Liver (tissue), 9 donors: Measurements from ENCODE around the gene ACTL7B. TPM values are rescaled to one million over a fixed set of nuclear protein-coding genes. Genes with fewer than 3 reads are reported as not detected.

Experiments
- DNase-seq: peaks from one replicate; pipeline ENCODE4 v3.0.0-alpha.2; 2017; ENCODE audit warnings: low spot score
- H3K27ac ChIP-seq, 2 donors: one replicate each; pipeline ENCODE4 v1.7.0; 2013; ENCODE audit warnings: inconsistent platforms in 2 of 2, low read length in 2 of 2, control low read depth in 1 of 2, low read depth in 1 of 2, mild to moderate bottlenecking in 1 of 2
- H3K27me3 ChIP-seq, 4 donors: one replicate each; pipeline versions ENCODE4 v1.6.1 to v1.7.0; 2013; ENCODE audit warnings: low read length in 3 of 4, inconsistent platforms in 1 of 4, mild to moderate bottlenecking in 1 of 4, moderate library complexity in 1 of 4; ENCODE audit not compliant: control insufficient read depth in 4 of 4, insufficient read depth in 4 of 4
- H3K36me3 ChIP-seq, 4 donors: one replicate each; pipeline versions ENCODE4 v1.6.1 to v1.7.0; 2013; ENCODE audit warnings: low read length in 3 of 4, mild to moderate bottlenecking in 3 of 4, low read depth in 1 of 4, moderate library complexity in 1 of 4; ENCODE audit not compliant: control insufficient read depth in 4 of 4, insufficient read depth in 3 of 4
- H3K4me1 ChIP-seq, 4 donors: one replicate each; pipeline versions ENCODE4 v1.6.1 to v1.7.0; 2013; ENCODE audit warnings: low read length in 3 of 4, mild to moderate bottlenecking in 3 of 4, moderate library complexity in 1 of 4; ENCODE audit not compliant: control insufficient read depth in 4 of 4, insufficient read depth in 4 of 4
- H3K4me3 ChIP-seq, 3 donors: one replicate each; pipeline versions ENCODE4 v1.6.1 to v1.7.0; 2013; ENCODE audit warnings: low read length in 3 of 3, control low read depth in 1 of 3, low read depth in 1 of 3, mild to moderate bottlenecking in 1 of 3
- H3K9ac ChIP-seq, 2 donors: one replicate each; pipeline ENCODE4 v1.7.0; 2013; ENCODE audit warnings: low read length in 2 of 2, mild to moderate bottlenecking in 2 of 2, moderate library complexity in 2 of 2, control low read depth in 1 of 2, low read depth in 1 of 2
- H3K9me3 ChIP-seq, 4 donors: one replicate each; pipeline versions ENCODE4 v1.6.1 to v1.7.0; 2013; ENCODE audit warnings: low read length in 3 of 4; ENCODE audit not compliant: control insufficient read depth in 4 of 4
- EGR1 ChIP-seq, 2 donors: IDR thresholded peaks; 2 replicates each; pipeline ENCODE4 v1.6.1; 2016 to 2018; ENCODE audit warnings: antibody characterized with exemption in 2 of 2, low read depth in 2 of 2
- FOXA1 ChIP-seq: IDR thresholded peaks from 2 replicates; pipeline ENCODE4 v1.6.1; 2016; ENCODE audit warnings: antibody characterized with exemption
- FOXA2 ChIP-seq: IDR thresholded peaks from 2 replicates; pipeline ENCODE4 v1.6.1; 2016; ENCODE audit warnings: antibody characterized with exemption
- GABPA ChIP-seq, 2 donors: IDR thresholded peaks in 1 of 2; conservative IDR thresholded peaks in 1 of 2; 2 replicates each; pipeline ENCODE4 v1.6.1; 2016; ENCODE audit warnings: antibody characterized with exemption in 2 of 2, mild to moderate bottlenecking in 1 of 2, moderate library complexity in 1 of 2
- HNF4A ChIP-seq, 2 donors: conservative IDR thresholded peaks; 2 replicates each; pipeline ENCODE4 v1.6.1; 2016; ENCODE audit warnings: antibody characterized with exemption in 2 of 2, mild to moderate bottlenecking in 2 of 2
- HNF4G ChIP-seq: IDR thresholded peaks from 2 replicates; pipeline ENCODE4 v1.6.1; 2016; ENCODE audit warnings: antibody characterized with exemption
- JUND ChIP-seq, 2 donors: IDR thresholded peaks; 2 replicates each; pipeline ENCODE4 v1.6.1; 2016; ENCODE audit warnings: antibody characterized with exemption in 2 of 2
- NR2F2 ChIP-seq: IDR thresholded peaks from 2 replicates; pipeline ENCODE4 v1.6.1; 2016; ENCODE audit warnings: antibody characterized with exemption
- RAD21 ChIP-seq, 2 donors: IDR thresholded peaks; 2 replicates each; pipeline ENCODE4 v1.6.1; 2016; ENCODE audit warnings: antibody characterized with exemption in 2 of 2, mild to moderate bottlenecking in 2 of 2
- RXRA ChIP-seq, 2 donors: IDR thresholded peaks; 2 replicates each; pipeline ENCODE4 v1.6.1; 2017 to 2018; ENCODE audit warnings: antibody characterized with exemption in 2 of 2, mild to moderate bottlenecking in 1 of 2
- SP1 ChIP-seq: IDR thresholded peaks from 2 replicates; pipeline ENCODE4 v1.6.1; 2018; ENCODE audit warnings: antibody characterized with exemption, mild to moderate bottlenecking
- TAF1 ChIP-seq: conservative IDR thresholded peaks from 2 replicates; pipeline ENCODE4 v1.6.1; 2016; ENCODE audit warnings: antibody characterized with exemption, mild to moderate bottlenecking
- YY1 ChIP-seq: IDR thresholded peaks from 2 replicates; pipeline ENCODE4 v1.6.1; 2016; ENCODE audit warnings: antibody characterized with exemption, mild to moderate bottlenecking
- WGBS: extraction: QIAGEN DNeasy Blood & Tissue Kit; methylation state at CpG from one replicate; pipeline ENCODE4 v1.1.7; 2013; 5-methylcytosine and 5-hydroxymethylcytosine counted together
- polyA plus RNA-seq, 2 donors: library from polyadenylated mRNA; stranded (reverse) in 1 of 2; unstranded in 1 of 2; fragments of 200-250 nt in 1 of 2; fragments of >200 nt in 1 of 2; fragmentation: Nextera tagmentation in 1 of 2; extraction: Ambion mirVana in 1 of 2; gene quantifications; one replicate each; pipeline versions ENCODE4 v1.2.1 to v1.2.3, GENCODE V29; 2013 to 2015
- total RNA-seq, 2 donors: library from RNA; depleted of rRNA; stranded (reverse); fragments of >200 nt; gene quantifications; one replicate each; pipeline ENCODE4 v1.2.3, GENCODE V29; 2014
- TF ChIP-seq, protein P1 (sequence below): IDR thresholded peaks from 2 replicates; pipeline ENCODE4 v1.6.1; 2016; ENCODE audit warnings: antibody characterized with exemption
- TF ChIP-seq, protein P2 (sequence below): IDR thresholded peaks from 2 replicates; pipeline ENCODE4 v1.6.1; 2016; ENCODE audit warnings: antibody characterized with exemption
- TF ChIP-seq, protein P3 (sequence below): IDR thresholded peaks from 2 replicates; pipeline ENCODE4 v1.6.1; 2016; ENCODE audit warnings: antibody characterized with exemption
- TF ChIP-seq, protein P4 (sequence below): IDR thresholded peaks from 2 replicates; pipeline ENCODE4 v1.6.1; 2016; ENCODE audit warnings: antibody characterized with exemption, mild to moderate bottlenecking
- TF ChIP-seq, protein P5 (sequence below): fragments of 150-350 bp; IDR thresholded peaks from 2 replicates; pipeline ENCODE4 v1.5.1; 2017; ENCODE audit warnings: improper control_type of control experiment, low read depth, low read length; ENCODE audit not compliant: missing input control
- donor health status: healthy.
- donor health status: healthy.
- donor health status: healthy.
- donor health status: healthy.
- donor health status: healthy.

Gene ACTL7B
- total and polyA plus RNA-seq, 4 donors = 0.09 TPM; not detected in 3

DNA sequence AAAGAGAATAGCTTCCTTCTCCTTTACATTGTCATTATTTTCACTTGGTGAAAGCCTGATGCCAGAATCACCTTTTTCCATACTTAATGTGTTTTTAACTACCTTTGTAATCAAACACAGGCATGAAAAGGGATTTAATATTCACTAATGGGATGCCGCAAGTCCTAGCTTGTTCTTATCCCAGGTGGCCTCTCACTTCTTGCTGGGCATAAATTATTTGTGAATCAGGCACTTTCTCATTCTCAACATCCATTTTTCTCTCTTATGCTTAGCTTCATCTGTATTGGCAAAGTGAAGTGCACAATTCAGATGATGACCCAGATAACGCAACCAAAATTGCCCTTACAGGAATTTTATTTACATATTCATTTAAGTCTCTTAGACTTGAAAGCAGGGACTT lies 10.9 kb downstream of the ACTL7B start:
- WGBS = 93% methylated on average over 2 of the region's 2 CpGs
- H3K9ac ChIP-seq = no peak overlapping the region

DNA sequence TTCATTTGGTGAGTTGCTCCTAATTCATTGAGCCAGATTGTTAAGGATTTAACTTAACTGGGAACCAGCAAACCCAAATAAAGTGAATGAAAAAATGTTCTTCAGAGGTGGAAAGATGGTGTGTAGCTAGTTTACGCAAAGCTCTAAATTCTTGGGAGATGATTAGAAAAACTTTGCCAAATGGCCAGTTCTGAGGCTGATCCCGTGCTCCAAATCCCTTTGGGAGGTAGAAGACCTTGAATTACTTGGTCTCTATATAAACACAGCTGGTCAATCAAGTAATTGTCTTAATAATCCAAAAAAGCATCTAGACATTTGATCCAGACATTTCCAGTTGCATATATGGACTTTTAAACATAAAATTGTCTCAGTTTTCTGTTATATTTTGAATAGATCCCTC lies 11.4 kb downstream of the ACTL7B start:
- Histone ChIP-seq H3K36me3 (no peaks in the 10 kb centered on the region), H3K4me3 (no peak overlapping the region), H3K27me3 (no peaks in the 10 kb centered on the region), H3K27ac (no peak overlapping the region), H3K4me1 (no peaks in the 10 kb centered on the region), H3K9ac (no peak overlapping the region), H3K9me3 (no peaks in the 10 kb centered on the region)
- no peak for DNase-seq
- 82% methylated on average over 2 of the region's 2 CpGs for WGBS
- no peak for TF ChIP-seq FOXA1
- TF ChIP-seq, protein P1, sequence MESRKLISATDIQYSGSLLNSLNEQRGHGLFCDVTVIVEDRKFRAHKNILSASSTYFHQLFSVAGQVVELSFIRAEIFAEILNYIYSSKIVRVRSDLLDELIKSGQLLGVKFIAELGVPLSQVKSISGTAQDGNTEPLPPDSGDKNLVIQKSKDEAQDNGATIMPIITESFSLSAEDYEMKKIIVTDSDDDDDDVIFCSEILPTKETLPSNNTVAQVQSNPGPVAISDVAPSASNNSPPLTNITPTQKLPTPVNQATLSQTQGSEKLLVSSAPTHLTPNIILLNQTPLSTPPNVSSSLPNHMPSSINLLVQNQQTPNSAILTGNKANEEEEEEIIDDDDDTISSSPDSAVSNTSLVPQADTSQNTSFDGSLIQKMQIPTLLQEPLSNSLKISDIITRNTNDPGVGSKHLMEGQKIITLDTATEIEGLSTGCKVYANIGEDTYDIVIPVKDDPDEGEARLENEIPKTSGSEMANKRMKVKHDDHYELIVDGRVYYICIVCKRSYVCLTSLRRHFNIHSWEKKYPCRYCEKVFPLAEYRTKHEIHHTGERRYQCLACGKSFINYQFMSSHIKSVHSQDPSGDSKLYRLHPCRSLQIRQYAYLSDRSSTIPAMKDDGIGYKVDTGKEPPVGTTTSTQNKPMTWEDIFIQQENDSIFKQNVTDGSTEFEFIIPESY = no peak
- no peak for TF ChIP-seq NR2F2
- no peak for TF ChIP-seq TAF1

More for the DNA sequence above, 10.9 kb downstream of the ACTL7B start:
- H3K4me3 ChIP-seq = no peak overlapping the region
- DNase-seq = no peak
- H3K9me3 ChIP-seq = no peaks in the 10 kb centered on the region
- no peak overlapping the region for H3K27ac ChIP-seq
- H3K36me3 ChIP-seq = no peaks in the 10 kb centered on the region
- no peak for TF ChIP-seq EGR1 (IDR thresholded peaks at IDR 0.05; ENCODE audit: low read depth in 2 of 2)
- TF ChIP-seq YY1 = no peak
- TF ChIP-seq RXRA (IDR thresholded peaks at IDR 0.05) = no peak
- TF ChIP-seq, protein P2, sequence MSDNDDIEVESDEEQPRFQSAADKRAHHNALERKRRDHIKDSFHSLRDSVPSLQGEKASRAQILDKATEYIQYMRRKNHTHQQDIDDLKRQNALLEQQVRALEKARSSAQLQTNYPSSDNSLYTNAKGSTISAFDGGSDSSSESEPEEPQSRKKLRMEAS = no peak
- TF ChIP-seq GABPA (IDR thresholded peaks at IDR 0.05 in 1 of 2, conservative IDR thresholded peaks at IDR 0.05 in 1 of 2) = no peak
- TF ChIP-seq, protein P3, sequence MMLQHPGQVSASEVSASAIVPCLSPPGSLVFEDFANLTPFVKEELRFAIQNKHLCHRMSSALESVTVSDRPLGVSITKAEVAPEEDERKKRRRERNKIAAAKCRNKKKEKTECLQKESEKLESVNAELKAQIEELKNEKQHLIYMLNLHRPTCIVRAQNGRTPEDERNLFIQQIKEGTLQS = no peak
- TF ChIP-seq TAF1 = no peak
- no peak for TF ChIP-seq HNF4A (conservative IDR thresholded peaks at IDR 0.05)
- no peak for TF ChIP-seq FOXA2
- TF ChIP-seq JUND (IDR thresholded peaks at IDR 0.05) = no peak
- TF ChIP-seq, protein P1 = no peak
- no peak for TF ChIP-seq NR2F2
- TF ChIP-seq, protein P4, sequence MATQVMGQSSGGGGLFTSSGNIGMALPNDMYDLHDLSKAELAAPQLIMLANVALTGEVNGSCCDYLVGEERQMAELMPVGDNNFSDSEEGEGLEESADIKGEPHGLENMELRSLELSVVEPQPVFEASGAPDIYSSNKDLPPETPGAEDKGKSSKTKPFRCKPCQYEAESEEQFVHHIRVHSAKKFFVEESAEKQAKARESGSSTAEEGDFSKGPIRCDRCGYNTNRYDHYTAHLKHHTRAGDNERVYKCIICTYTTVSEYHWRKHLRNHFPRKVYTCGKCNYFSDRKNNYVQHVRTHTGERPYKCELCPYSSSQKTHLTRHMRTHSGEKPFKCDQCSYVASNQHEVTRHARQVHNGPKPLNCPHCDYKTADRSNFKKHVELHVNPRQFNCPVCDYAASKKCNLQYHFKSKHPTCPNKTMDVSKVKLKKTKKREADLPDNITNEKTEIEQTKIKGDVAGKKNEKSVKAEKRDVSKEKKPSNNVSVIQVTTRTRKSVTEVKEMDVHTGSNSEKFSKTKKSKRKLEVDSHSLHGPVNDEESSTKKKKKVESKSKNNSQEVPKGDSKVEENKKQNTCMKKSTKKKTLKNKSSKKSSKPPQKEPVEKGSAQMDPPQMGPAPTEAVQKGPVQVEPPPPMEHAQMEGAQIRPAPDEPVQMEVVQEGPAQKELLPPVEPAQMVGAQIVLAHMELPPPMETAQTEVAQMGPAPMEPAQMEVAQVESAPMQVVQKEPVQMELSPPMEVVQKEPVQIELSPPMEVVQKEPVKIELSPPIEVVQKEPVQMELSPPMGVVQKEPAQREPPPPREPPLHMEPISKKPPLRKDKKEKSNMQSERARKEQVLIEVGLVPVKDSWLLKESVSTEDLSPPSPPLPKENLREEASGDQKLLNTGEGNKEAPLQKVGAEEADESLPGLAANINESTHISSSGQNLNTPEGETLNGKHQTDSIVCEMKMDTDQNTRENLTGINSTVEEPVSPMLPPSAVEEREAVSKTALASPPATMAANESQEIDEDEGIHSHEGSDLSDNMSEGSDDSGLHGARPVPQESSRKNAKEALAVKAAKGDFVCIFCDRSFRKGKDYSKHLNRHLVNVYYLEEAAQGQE = no peak
- TF ChIP-seq, protein P5, sequence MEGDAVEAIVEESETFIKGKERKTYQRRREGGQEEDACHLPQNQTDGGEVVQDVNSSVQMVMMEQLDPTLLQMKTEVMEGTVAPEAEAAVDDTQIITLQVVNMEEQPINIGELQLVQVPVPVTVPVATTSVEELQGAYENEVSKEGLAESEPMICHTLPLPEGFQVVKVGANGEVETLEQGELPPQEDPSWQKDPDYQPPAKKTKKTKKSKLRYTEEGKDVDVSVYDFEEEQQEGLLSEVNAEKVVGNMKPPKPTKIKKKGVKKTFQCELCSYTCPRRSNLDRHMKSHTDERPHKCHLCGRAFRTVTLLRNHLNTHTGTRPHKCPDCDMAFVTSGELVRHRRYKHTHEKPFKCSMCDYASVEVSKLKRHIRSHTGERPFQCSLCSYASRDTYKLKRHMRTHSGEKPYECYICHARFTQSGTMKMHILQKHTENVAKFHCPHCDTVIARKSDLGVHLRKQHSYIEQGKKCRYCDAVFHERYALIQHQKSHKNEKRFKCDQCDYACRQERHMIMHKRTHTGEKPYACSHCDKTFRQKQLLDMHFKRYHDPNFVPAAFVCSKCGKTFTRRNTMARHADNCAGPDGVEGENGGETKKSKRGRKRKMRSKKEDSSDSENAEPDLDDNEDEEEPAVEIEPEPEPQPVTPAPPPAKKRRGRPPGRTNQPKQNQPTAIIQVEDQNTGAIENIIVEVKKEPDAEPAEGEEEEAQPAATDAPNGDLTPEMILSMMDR = no peak
- TF ChIP-seq SP1 = no peak
- TF ChIP-seq RAD21 (IDR thresholded peaks at IDR 0.05) = no peak
- TF ChIP-seq FOXA1 = no peak
- TF ChIP-seq HNF4G = no peak
- no peaks in the 10 kb centered on the region for H3K4me1 ChIP-seq
- no peaks in the 10 kb centered on the region for H3K27me3 ChIP-seq
